ENCODE measurements around the gene ROM1. TPM values are rescaled to one million over a fixed set of nuclear protein-coding genes. Genes with fewer than 3 reads are reported as not detected.

The ROM1 gene
- total RNA-seq, 2 experiments from 2014 or later, result 0.79 to 1.1 TPM

DNA sequence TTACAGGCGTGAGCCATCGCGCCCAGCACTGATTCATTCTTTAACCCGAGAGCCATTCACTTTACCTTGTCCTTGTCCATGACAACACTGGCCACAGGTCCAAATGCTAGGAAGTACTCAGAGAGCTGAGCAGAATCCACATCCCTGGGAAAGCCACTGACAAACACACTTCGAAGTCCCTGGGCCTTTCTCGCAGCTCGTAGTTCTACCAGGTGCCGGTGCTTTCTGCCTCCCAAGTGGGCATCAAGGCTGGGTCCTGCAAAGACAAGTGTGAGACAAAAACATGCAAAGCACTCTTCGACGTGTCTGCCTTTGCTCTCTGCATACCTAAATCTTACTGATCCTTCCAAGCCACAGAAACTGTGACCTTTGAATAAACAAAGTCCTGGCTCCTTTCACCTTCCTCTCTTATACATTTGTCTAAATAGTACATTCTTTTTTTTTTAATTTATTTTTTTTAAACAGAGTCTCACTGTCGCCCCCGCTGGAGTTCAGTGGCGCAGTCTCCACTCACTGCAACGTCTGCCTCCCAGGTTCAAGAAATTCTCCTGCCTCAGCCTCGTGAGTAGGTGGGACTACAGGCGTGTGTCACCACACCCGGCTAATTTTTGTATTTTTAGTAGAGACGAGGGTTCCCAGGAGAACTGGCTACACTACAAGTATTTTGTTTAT is 24.0 kb upstream of the ROM1 start:
- POLR2A ChIA-PET, result interaction anchor here (0.8 to 7.9 kb wide), 8 partner anchors 9 to 266 kb away, joined by 3 to 55 read pairs (median 3); partner anchors contain the start of genes B3GAT3 and EEF1G

DNA sequence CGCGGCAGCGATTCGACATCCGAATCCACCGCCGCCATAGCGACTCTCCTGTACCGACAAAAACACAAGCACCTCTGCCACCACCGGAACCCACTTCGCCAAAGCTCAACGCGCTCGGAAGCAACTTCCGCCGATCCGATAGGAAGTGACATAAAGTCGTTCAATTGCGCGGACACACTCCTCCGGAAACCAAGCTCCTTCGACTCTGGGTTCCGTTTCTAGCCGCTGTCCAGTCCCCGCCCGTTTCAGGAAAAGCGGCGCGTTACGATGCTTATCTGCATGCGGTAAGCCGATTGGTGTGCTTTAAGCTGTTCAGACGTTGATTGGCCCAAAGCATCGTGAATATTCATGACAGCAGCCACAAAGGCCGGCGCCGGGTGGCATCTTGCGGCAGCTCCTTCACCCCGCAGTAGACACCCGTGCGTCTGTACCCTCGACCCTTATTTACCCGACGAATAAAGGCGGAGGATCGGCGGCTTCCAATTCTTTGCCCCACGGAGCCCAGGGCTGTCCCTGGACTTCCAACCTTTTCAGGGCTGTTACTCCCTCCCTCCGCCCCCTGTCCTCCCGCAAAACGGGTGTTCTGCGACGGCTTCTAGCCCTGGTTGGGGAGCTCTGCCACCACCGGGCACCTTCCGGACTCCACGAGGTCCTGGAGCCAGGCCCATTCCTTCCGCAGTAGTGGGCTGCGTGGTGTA is 21.5 kb upstream of the ROM1 start, which contains the start of gene TUT1:
TSS of gene TUT1 (minus strand) at position 76 of the 698 bp plus-strand sequence. CDS start at position 38, 38 bp downstream.
- Mint-ChIP-seq H3K36me3 (ENCODE audit: low read depth) (peaks cover 48% of the 10 kb centered on the region), H3K4me1 (ENCODE audit: low read depth) (peaks cover 49% of the 10 kb centered on the region), H3K9me3 (no peaks in the 10 kb centered on the region), H3K27ac (peak within 1 kb of the TSS; percentile 98), H3K27me3 (no peaks in the 10 kb centered on the region), H3K4me3 (peak within 1 kb of the TSS; percentile 100)
- TF ChIP-seq, protein P1, sequence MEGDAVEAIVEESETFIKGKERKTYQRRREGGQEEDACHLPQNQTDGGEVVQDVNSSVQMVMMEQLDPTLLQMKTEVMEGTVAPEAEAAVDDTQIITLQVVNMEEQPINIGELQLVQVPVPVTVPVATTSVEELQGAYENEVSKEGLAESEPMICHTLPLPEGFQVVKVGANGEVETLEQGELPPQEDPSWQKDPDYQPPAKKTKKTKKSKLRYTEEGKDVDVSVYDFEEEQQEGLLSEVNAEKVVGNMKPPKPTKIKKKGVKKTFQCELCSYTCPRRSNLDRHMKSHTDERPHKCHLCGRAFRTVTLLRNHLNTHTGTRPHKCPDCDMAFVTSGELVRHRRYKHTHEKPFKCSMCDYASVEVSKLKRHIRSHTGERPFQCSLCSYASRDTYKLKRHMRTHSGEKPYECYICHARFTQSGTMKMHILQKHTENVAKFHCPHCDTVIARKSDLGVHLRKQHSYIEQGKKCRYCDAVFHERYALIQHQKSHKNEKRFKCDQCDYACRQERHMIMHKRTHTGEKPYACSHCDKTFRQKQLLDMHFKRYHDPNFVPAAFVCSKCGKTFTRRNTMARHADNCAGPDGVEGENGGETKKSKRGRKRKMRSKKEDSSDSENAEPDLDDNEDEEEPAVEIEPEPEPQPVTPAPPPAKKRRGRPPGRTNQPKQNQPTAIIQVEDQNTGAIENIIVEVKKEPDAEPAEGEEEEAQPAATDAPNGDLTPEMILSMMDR (IDR thresholded peaks at IDR 0.05), result no peak
- intact Hi-C loops (cut with micrococcal nuclease), result loop anchor here (5.0 to 10.0 kb wide), 2 partner anchors 76 to 253 kb away; partner anchors contain the start of genes C11orf98 and CSKMT
- peak; percentile 98 for DNase-seq
- peak; percentile 91 for ATAC-seq
- ChIA-PET POLR2A (interaction anchor here (0.6 to 7.9 kb wide), 53 partner anchors 9 to 289 kb away, joined by 3 to 87 read pairs (median 7); partner anchors contain the start of genes B3GAT3, BSCL2, C11orf98 and CSKMT), CTCF (interaction anchor here (0.7 to 3.8 kb wide), 28 partner anchors 9 to 250 kb away, joined by 3 to 24 read pairs (median 6); partner anchors contain the start of genes C11orf98, CSKMT, EEF1G and EML3)

More for the DNA sequence above, 24.0 kb upstream of the ROM1 start:
- Mint-ChIP-seq H3K27me3 (no peaks in the 10 kb centered on the region), H3K4me3 (peak overlapping the region; percentile 100), H3K27ac (no peak overlapping the region), H3K4me1 (ENCODE audit: low read depth) (peaks cover 40% of the 10 kb centered on the region), H3K36me3 (ENCODE audit: low read depth) (peaks cover 36% of the 10 kb centered on the region), H3K9me3 (no peaks in the 10 kb centered on the region)
- intact Hi-C loops (cut with micrococcal nuclease), result no loop called here
- TF ChIP-seq, protein P1 (IDR thresholded peaks at IDR 0.05), result peak; percentile 40
- ATAC-seq (no peak), DNase-seq (peak; percentile 51)
- CTCF ChIA-PET, result interaction anchor here (0.8 to 1.8 kb wide), 4 partner anchors 9 to 164 kb away, joined by 3 to 7 read pairs (median 4); no protein-coding TSS in a partner anchor

DNA sequence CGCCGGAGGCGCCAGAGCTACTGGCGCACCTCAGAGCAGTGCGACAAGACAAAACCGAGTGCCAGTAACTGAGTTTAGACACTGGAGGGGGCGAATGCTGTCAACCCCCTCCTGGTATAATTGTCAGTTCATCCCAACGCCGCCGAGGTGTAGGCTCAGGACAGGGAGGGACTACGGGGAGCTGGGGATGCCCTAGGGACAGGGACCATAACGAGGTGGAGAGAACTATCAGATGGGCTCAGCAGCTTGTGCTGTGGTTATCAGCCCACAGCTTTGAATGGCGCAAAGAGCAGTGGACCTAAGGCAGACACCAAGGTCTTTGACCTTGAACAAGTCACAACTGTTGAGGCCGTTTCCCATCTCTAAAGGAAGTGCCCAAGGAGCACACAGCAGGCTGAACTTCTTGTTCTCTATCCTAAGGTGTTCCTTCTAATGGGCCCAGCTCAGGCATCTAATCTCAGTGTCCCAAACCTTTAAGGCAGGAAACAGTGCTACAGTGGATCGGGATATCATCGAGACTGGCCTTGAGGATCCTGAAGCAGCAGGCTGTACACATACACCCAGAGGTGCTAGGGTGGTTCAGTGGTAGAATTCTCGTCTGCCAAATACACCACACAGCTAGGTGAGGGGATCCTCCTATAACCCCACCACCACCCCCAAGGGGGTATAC is 20.8 kb upstream of the ROM1 start:
- intact Hi-C loops (cut with micrococcal nuclease), result loop anchor here (5.0 to 10.0 kb wide), 2 partner anchors 75 to 253 kb away; partner anchors contain the start of genes C11orf98 and CSKMT
- Mint-ChIP-seq H3K4me3 (peak overlapping the region; percentile 100), H3K9me3 (no peaks in the 10 kb centered on the region), H3K27ac (peak overlapping the region; percentile 98), H3K27me3 (no peaks in the 10 kb centered on the region), H3K4me1 (ENCODE audit: low read depth) (peaks cover 52% of the 10 kb centered on the region), H3K36me3 (ENCODE audit: low read depth) (peaks cover 53% of the 10 kb centered on the region)
- POLR2A ChIA-PET, result interaction anchor here (0.7 to 7.9 kb wide), 45 partner anchors 8 to 289 kb away, joined by 3 to 87 read pairs (median 8); partner anchors contain the start of genes B3GAT3, BSCL2, C11orf98 and CSKMT
- ATAC-seq (no peak), DNase-seq (no peak)
- TF ChIP-seq, protein P1 (IDR thresholded peaks at IDR 0.05), result no peak
- CTCF ChIA-PET, result interaction anchor here (0.7 to 3.8 kb wide), 30 partner anchors 9 to 273 kb away, joined by 3 to 24 read pairs (median 6); partner anchors contain the start of genes B3GAT3, C11orf98, CSKMT and EEF1G

DNA sequence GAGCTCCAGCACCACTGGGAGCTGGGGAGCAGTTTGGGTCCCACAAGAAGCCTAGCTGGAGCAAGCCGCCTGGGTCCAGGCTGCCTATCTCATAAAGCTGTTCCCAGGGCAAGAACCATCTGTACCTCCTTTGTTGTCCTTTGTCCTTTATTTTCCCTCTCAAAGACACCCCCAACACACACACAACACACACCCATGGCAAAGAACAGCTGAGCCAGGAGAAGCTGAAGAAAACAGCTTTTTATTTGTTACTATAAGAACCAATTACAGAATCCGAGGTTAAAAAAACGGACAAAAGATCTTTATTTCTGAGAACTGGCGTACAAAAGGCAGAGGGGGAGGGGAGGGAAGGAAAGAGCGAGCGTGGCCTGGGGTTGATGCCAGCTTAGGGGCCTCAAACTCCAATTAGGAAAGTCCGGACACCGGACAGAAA is 20.1 kb upstream of the ROM1 start:
- Mint-ChIP-seq H3K9me3 (no peaks in the 10 kb centered on the region), H3K4me3 (no peak overlapping the region), H3K27ac (peak overlapping the region; percentile 98), H3K36me3 (ENCODE audit: low read depth) (peaks cover 57% of the 10 kb centered on the region), H3K27me3 (no peaks in the 10 kb centered on the region), H3K4me1 (ENCODE audit: low read depth) (peaks cover 53% of the 10 kb centered on the region)
- ChIA-PET CTCF (interaction anchor here (0.9 to 3.8 kb wide), 20 partner anchors 8 to 272 kb away, joined by 3 to 24 read pairs (median 8); partner anchors contain the start of genes B3GAT3, C11orf98, CSKMT and EML3), POLR2A (interaction anchor here (0.6 to 7.9 kb wide), 23 partner anchors 7 to 1577 kb away, joined by 3 to 87 read pairs (median 17); partner anchors contain the start of genes B3GAT3, BSCL2, C11orf98 and CSKMT)
- ATAC-seq (no peak), DNase-seq (no peak)
- TF ChIP-seq, protein P1 (IDR thresholded peaks at IDR 0.05), result no peak
- intact Hi-C loops (cut with micrococcal nuclease), result loop anchor here (5.0 to 10.0 kb wide), 2 partner anchors 74 to 252 kb away; partner anchors contain the start of genes C11orf98 and CSKMT
